GM03348 (cell line): ENCODE measurements around the gene EIF4ENIF1.
"Not testable (repeated sequence)": the region's sequence is repeated elsewhere in the genome, so short reads cannot be mapped to it uniquely, and the experiment has no call there.

Experiments
- DNase-seq: peaks from one replicate; pipeline ENCODE4 v3.0.0; 2012; ENCODE audit warnings: low spot score

The EIF4ENIF1 gene

DNA sequence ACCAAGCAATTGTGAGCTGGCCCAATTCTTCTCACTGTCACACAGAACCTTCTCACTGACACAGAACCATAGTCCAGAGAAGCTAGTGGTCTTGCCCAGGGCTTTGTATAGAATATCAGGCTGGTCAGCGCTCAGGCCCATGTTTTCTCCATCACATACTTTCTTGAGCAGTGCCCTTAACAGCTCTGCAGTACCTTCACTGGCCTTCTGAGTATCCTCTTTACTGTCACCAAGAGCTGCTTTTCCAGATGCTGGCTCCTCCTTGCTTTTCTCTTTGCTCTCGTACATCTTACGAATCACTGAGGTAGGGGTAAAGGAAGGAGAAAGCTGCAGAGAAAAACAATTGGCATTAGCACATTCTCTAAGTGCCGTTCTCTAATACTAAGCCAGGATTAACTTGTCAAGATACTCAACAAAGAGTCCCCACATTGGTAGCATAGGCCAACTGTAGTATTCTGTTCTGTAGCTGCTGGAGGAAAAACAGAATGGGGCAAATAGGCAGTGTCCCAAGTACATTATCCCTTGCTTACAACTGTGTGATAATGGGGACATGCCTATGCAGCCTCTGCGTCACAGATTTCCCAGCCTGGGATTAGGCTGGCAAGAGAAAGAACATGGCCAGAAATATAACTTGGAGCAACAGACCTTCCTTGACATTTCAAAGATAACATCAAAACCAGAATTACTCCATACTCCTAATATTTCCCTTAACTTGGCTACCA, 46.7 kb downstream of the EIF4ENIF1 start:
- no peak for DNase-seq

GRCh38 chr22:31441652-31442051, 48.0 kb downstream of the EIF4ENIF1 start:
- no peak for DNase-seq

- no peak for DNase-seq
Observed at GRCh38 chr22:31440681-31441080, 49.0 kb downstream of the EIF4ENIF1 start.

- no peak for DNase-seq
Observed at GRCh38 chr22:31439808-31440207, 49.8 kb downstream of the EIF4ENIF1 start.

DNA sequence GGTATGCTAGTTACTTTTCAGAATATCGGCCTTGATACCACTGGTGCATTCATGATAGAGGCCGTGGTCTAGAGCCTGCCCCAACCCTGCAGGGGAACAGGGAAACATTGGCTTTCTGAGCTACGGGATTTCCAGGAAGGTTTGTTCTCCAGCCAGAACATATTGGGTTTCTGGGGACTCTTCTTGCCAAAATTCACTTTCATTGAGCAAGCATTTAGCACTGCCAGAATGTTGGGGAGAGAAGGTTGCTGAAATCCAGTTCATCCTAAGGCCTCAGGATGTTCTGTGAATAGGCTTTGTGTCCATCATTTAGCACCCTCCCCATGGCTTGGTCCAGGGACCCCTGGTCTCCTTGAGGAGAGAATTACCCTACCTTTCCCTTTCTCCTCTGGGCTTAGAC, 53.5 kb downstream of the EIF4ENIF1 start:
- DNase-seq, result peak; percentile 13

- DNase-seq, result no peak
Observed at GRCh38 chr22:31431950-31432349, 57.7 kb downstream of the EIF4ENIF1 start.

- DNase-seq, result no peak
Observed at GRCh38 chr22:31425331-31426050, 64.2 kb downstream of the EIF4ENIF1 start.

GRCh38 chr22:31402350-31402749, 87.3 kb downstream of the EIF4ENIF1 start:
- not testable (repeated sequence) for DNase-seq

- DNase-seq, result peak; percentile 32
Observed at GRCh38 chr22:31400023-31400397, 89.6 kb downstream of the EIF4ENIF1 start.

GRCh38 chr22:31399211-31400022, 90.2 kb downstream of the EIF4ENIF1 start, which contains the start of gene DRG1:
DRG1 (plus strand) TSS chr22:31399604; CDS start chr22:31399684, 80 bp downstream.
- DNase-seq, result peak; percentile 99

DNA sequence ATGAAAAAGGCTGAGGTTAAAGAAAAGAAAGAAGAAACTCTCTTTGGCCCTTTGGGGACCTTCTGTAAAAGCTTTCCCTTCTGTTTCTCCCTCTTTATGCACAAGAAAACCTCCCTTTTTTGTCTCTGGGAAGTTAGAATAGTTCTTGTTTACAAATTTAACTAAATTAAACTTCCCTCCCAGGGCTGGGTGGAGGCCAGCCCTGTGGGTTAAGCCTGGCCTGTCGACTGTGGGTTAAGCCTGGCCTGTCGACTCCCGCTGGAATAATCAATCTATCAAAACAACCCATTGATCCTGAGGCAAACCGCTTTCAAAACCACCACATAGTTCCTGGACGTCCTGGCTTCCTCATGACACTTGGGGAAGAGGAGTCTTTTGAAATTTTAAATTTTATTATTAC, 91.4 kb downstream of the EIF4ENIF1 start:
- DNase-seq, result no peak

GRCh38 chr22:31394326-31394725, 95.3 kb downstream of the EIF4ENIF1 start:
- DNase-seq, result peak; percentile 61

DNA sequence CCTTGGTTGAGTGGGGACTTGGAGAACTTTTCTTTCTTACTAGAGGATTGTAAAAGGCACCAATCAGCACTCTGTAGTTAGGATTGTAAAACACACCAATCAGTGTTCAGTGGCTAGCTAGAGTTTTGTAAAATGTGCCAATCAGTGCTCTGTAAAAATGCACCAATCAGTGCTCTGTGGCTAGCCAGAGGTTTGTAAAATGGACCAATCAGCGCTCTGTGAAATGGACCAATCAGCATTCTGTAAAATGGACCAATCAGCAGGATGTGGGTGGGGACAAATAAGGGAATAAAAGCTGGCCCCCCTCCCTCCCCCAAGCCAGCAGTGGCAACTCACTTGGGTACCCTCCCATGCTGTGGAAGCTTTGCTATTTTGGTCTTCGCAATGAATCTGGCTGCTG, 95.7 kb downstream of the EIF4ENIF1 start:
- no peak for DNase-seq
